Left lung (tissue), 10 donors: ENCODE measurements around the gene CACNA1I. TPM values are rescaled to one million over a fixed set of nuclear protein-coding genes. Genes with fewer than 3 reads are reported as not detected.

ENCODE experiments used
- ATAC-seq: fragments of 200-7000 bp; cut with Tn5 transposase; one replicate; pipeline ENCODE4 v1.9.1; 2020; ENCODE audit warnings: moderate library complexity
- DNase-seq, 4 donors: peaks; one replicate each; pipeline ENCODE4 v3.0.0-alpha.2; 2013 to 2020
- H3K27ac ChIP-seq, 2 donors: fragments of 200-600 bp; sonication (generic) in 1 of 2; one replicate each; pipeline versions ENCODE4 v1.5.0 to v1.8.0; 2020 to 2021
- H3K27me3 ChIP-seq, 2 donors: fragments of 200-600 bp; sonication (generic) in 1 of 2; one replicate each; pipeline versions ENCODE4 v1.5.0 to v1.8.0; 2020 to 2021
- H3K36me3 ChIP-seq, 2 donors: fragments of 200-600 bp; sonication (generic) in 1 of 2; one replicate each; pipeline versions ENCODE4 v1.5.0 to v1.8.0; 2020 to 2021
- H3K4me1 ChIP-seq, 2 donors: fragments of 200-600 bp; one replicate each; pipeline ENCODE4 v1.8.0; 2021
- H3K4me3 ChIP-seq, 2 donors: fragments of 200-600 bp; sonication (generic) in 1 of 2; one replicate each; pipeline versions ENCODE4 v1.5.0 to v1.8.0; 2020 to 2021; ENCODE audit warnings: mild to moderate bottlenecking in 1 of 2
- H3K9me3 ChIP-seq, 2 donors: fragments of 200-600 bp; sonication (generic) in 1 of 2; one replicate each; pipeline versions ENCODE4 v1.5.0 to v1.8.0; 2020 to 2021
- intact Hi-C, 2 donors: fragments of 100-400 bp; cut with DNase I; formaldehyde crosslinking; loops; one replicate each; pipeline versions ENCODE4 v1.11.2 to v1.14.2; 2022
- polyA plus RNA-seq, 6 donors: library from polyadenylated mRNA; unstranded; fragments of 120-200 nt; gene quantifications; one replicate each; pipeline ENCODE4 v1.2.1, GENCODE V29; 2013; ENCODE audit not compliant: insufficient read length in 6 of 6
- total RNA-seq, 2 donors: library from RNA; stranded (reverse); fragmentation: NEBNext Ultra II Directional; extraction: Animal tissue kit (Norgen Biotek cat#: 25700); gene quantifications; one replicate each; pipeline ENCODE4 v1.2.1, GENCODE V29; 2021
- TF ChIP-seq, protein P1 (sequence below), 2 donors: fragments of 200-600 bp; sonication (generic) in 1 of 2; IDR thresholded peaks; one replicate each; pipeline versions ENCODE4 v1.5.0 to v1.8.0; 2021; ENCODE audit warnings: antibody characterized with exemption in 2 of 2
- donor health status: DM: no; HTN: yes; CAD: no.
- donor health status: DM: no; HTN: no; CAD: no.

CACNA1I gene
- total and polyA plus RNA-seq, 8 donors = 0.03 to 0.35 (median 0.09) TPM

DNA sequence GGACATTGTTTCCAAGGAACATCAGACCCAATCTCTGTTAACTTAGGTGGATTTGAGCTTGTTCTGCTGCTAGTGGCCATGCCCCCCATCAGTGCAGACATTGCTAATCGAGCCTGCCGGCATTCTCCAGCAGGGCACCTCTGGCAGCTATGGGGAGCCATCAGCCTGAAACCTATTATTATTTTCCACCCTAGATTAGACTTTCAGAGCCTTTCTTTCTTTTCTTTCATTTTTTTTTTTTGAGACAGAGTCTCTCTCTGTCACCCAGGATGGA lies 4.9 kb downstream of the CACNA1I start:
- TF ChIP-seq, protein P1, sequence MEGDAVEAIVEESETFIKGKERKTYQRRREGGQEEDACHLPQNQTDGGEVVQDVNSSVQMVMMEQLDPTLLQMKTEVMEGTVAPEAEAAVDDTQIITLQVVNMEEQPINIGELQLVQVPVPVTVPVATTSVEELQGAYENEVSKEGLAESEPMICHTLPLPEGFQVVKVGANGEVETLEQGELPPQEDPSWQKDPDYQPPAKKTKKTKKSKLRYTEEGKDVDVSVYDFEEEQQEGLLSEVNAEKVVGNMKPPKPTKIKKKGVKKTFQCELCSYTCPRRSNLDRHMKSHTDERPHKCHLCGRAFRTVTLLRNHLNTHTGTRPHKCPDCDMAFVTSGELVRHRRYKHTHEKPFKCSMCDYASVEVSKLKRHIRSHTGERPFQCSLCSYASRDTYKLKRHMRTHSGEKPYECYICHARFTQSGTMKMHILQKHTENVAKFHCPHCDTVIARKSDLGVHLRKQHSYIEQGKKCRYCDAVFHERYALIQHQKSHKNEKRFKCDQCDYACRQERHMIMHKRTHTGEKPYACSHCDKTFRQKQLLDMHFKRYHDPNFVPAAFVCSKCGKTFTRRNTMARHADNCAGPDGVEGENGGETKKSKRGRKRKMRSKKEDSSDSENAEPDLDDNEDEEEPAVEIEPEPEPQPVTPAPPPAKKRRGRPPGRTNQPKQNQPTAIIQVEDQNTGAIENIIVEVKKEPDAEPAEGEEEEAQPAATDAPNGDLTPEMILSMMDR (IDR thresholded peaks at IDR 0.05) = no peak
- intact Hi-C loops = no loop called here
- ATAC-seq (no peak), DNase-seq (no peak)
- Histone ChIP-seq H3K27ac (no peak overlapping the region), H3K9me3 (no peaks in the 10 kb centered on the region), H3K27me3 (peaks cover 0 to 69% of the 10 kb centered on the region in 2 donors), H3K4me1 (no peaks in the 10 kb centered on the region), H3K36me3 (no peaks in the 10 kb centered on the region), H3K4me3 (no peak overlapping the region)

DNA sequence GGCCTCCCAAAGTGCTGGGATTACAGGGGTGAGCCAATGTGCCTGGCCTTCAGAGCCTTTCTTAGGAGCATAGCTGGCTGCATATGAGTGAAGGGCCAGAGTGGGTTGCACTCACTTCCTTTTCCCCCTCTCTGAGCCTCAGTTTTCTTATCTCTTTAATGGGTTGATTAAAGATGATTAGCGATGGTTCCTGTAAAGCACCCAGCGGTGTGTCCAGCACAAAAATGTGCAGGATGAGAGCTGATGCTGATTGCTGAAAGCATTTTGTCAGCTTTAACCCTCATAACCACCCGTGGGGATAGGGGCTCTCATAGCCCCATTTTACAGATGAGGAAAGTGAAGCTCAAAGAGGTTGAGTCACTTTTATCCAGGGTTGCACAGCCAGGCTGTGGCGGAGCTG lies 5.5 kb downstream of the CACNA1I start:
- peaks cover 0 to 71% of the 10 kb centered on the region in 2 donors for H3K27me3 ChIP-seq
- intact Hi-C loops = no loop called here
- TF ChIP-seq, protein P1 (IDR thresholded peaks at IDR 0.05) = no peak
- DNase-seq = no peak
- no peaks in the 10 kb centered on the region for H3K9me3 ChIP-seq
- no peak overlapping the region for H3K27ac ChIP-seq
- no peaks in the 10 kb centered on the region for H3K36me3 ChIP-seq
- no peak overlapping the region for H3K4me3 ChIP-seq
- ATAC-seq = no peak
- no peaks in the 10 kb centered on the region for H3K4me1 ChIP-seq

DNA sequence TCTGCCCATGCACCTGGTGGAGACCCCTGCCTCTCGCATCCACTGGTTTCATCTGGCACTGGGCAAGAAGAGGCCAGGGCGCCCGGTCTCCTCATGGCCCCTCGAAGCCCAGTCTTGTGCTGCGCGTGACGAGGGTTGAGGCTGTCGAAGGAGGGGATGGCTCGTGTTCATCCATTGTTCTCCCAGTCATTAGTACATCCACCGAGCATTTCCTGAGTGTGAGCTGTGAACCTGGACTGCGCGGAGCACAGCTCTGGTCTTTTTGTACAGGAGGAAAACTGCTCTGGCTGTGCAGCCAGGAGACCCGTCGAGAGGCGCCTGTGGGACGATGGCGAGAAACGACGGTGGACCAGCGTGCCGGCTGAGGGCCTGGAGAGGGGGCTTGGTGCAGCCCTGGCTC lies 6.8 kb downstream of the CACNA1I start:
- ATAC-seq (no peak), DNase-seq (no peak)
- no peak overlapping the region for H3K4me3 ChIP-seq
- H3K36me3 ChIP-seq = no peaks in the 10 kb centered on the region
- no peaks in the 10 kb centered on the region for H3K4me1 ChIP-seq
- no peak overlapping the region for H3K27ac ChIP-seq
- intact Hi-C loops = no loop called here
- peaks cover 0 to 63% of the 10 kb centered on the region in 2 donors for H3K27me3 ChIP-seq
- no peaks in the 10 kb centered on the region for H3K9me3 ChIP-seq
- TF ChIP-seq, protein P1 (IDR thresholded peaks at IDR 0.05) = no peak

DNA sequence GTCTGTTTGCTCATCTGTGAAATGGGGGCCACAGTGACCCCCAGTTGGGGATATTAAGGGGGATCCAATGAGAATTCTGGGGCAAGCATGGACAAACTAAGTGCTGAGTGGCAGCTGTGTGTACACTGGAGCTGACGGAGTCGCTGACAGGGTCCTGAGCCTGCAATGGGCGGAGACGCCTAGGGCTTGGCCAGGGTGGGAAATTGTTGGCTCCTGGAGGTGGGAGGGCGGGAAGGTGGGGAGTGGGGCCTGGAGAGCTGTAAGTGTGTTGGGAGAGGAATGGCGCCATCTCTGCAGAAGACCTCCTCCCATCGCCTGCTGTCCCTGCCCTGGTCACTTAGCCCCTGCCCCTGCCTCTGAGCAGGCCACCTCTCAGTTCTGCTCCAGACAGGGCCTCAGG lies 7.3 kb downstream of the CACNA1I start:
- H3K9me3 ChIP-seq = no peaks in the 10 kb centered on the region
- ATAC-seq = no peak
- no peak overlapping the region for H3K27ac ChIP-seq
- H3K36me3 ChIP-seq = no peaks in the 10 kb centered on the region
- no peak for DNase-seq
- no peaks in the 10 kb centered on the region for H3K4me1 ChIP-seq
- H3K27me3 ChIP-seq = peaks cover 0 to 59% of the 10 kb centered on the region in 2 donors
- H3K4me3 ChIP-seq = no peak overlapping the region
- TF ChIP-seq, protein P1 (IDR thresholded peaks at IDR 0.05) = no peak
- intact Hi-C loops = no loop called here

DNA sequence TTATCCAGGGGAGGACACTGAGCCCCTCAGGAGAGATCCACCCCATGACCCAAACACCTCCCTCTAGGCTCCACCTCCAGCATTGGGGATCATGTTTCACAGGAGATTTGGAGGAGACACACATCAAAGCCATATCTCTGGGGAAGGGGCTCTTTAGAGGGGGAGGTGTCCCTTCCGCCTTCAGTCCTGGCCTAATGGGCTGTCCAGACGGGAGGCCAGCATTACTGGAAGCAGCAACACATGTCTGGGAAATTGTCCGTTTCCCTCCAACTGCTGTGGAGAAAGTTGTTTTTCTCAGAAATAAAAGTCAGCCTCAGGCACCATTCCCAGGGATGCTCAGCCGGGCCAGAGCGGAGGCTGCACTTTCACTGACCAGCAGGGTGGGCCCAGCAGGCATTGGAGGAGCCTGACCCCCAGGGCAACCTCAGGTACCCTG lies 9.5 kb downstream of the CACNA1I start:
- ATAC-seq = no peak
- H3K36me3 ChIP-seq = no peaks in the 10 kb centered on the region
- no peak for DNase-seq
- H3K9me3 ChIP-seq = no peaks in the 10 kb centered on the region
- H3K4me1 ChIP-seq = no peaks in the 10 kb centered on the region
- intact Hi-C loops = no loop called here
- H3K27ac ChIP-seq = no peak overlapping the region
- H3K4me3 ChIP-seq = no peak overlapping the region
- TF ChIP-seq, protein P1 (IDR thresholded peaks at IDR 0.05) = no peak
- H3K27me3 ChIP-seq = peaks cover 0 to 51% of the 10 kb centered on the region in 2 donors
